GM10248 (cell line): ENCODE data around the gene ST3GAL4.

Experiments used
- CTCF ChIA-PET: fragments of 300-600 bp; sonication (Branson Sonifier 250); formaldehyde crosslinking; extraction: SDS; loops from one replicate; lab custom pipeline; 2021; ENCODE audit warnings: antibody characterized with exemption; lab: Yijun Ruan, JAX
- POLR2A ChIA-PET: fragments of 350-650 bp; sonication (Branson Sonifier 250); formaldehyde crosslinking; extraction: SDS; loops from one replicate; lab custom pipeline; 2020; ENCODE audit warnings: antibody characterized with exemption; lab: Yijun Ruan, JAX
- DNase-seq: peaks from one replicate; pipeline ENCODE4 v3.0.0; 2012; ENCODE audit errors: extremely low spot score
- CTCF ChIP-seq: IDR thresholded peaks from 2 replicates; pipeline ENCODE4 v1.5.1; 2012; ENCODE audit warnings: mild to moderate bottlenecking, low read depth; ENCODE audit errors: extremely low read depth, missing control alignments, control extremely low read depth

The ST3GAL4 gene

GRCh38 chr11:126407682-126408288 is 52.3 kb downstream of the ST3GAL4 start:
- POLR2A ChIA-PET = no interaction called here
- CTCF ChIA-PET = interaction anchor here (0.9 kb wide), 1 partner anchor 97 kb away, joined by 4 read pairs; no protein-coding TSS in a partner anchor
- DNase-seq = no peak
- TF ChIP-seq CTCF = no peak

- no peak for TF ChIP-seq CTCF
- DNase-seq = no peak
- ChIA-PET POLR2A (no interaction called here), CTCF (interaction anchor here (0.9 kb wide), 1 partner anchor 98 kb away, joined by 4 read pairs; no protein-coding TSS in a partner anchor)
These were observed 53.0 kb downstream of the ST3GAL4 start for GRCh38 chr11:126408496-126408895.

- DNase-seq = no peak
- CTCF ChIA-PET = no interaction called here
- POLR2A ChIA-PET = no interaction called here
- no peak for TF ChIP-seq CTCF
These were observed 53.6 kb downstream of the ST3GAL4 start for GRCh38 chr11:126408901-126409619.

- no peak for TF ChIP-seq CTCF
- CTCF ChIA-PET = no interaction called here
- POLR2A ChIA-PET = no interaction called here
- DNase-seq = no peak
These were observed 54.1 kb downstream of the ST3GAL4 start for GRCh38 chr11:126409620-126409985.

- no peak for TF ChIP-seq CTCF
- ChIA-PET POLR2A (no interaction called here), CTCF (interaction anchor here (1.5 to 1.7 kb wide), 2 partner anchors 11 to 100 kb away, joined by 3 to 5 read pairs; no protein-coding TSS in a partner anchor)
- no peak for DNase-seq
These were observed 55.2 kb downstream of the ST3GAL4 start for GRCh38 chr11:126410649-126411048.

GRCh38 chr11:126411971-126412381 is 56.5 kb downstream of the ST3GAL4 start:
- ChIA-PET POLR2A (no interaction called here), CTCF (interaction anchor here (1.7 to 1.8 kb wide), 2 partner anchors 9 to 69 kb away, joined by 5 read pairs; no protein-coding TSS in a partner anchor)
- DNase-seq = no peak
- no peak for TF ChIP-seq CTCF
